H9 (cell line): Measurements from ENCODE around the gene MICB. TPM values are rescaled to one million over a fixed set of nuclear protein-coding genes. Genes with fewer than 3 reads are reported as not detected.

Experiments used
- DNase-seq: peaks from one replicate; pipeline ENCODE4 v3.0.0-alpha.2; 2017
- H2AFZ ChIP-seq: one replicate; pipeline ENCODE4 v1.6.1; 2013; ENCODE audit warnings: mild to moderate bottlenecking, low read length, control low read depth, moderate library complexity
- H2AK5ac ChIP-seq: 2 replicates; pipeline ENCODE4 v1.6.1; 2013; ENCODE audit warnings: low read length, control low read depth, mixed read lengths; ENCODE audit not compliant: insufficient read length
- H2BK120ac ChIP-seq: one replicate; pipeline ENCODE4 v1.6.1; 2013; ENCODE audit warnings: low read depth, mild to moderate bottlenecking, low read length, control low read depth, inconsistent platforms; ENCODE audit not compliant: poor library complexity, severe bottlenecking
- H2BK12ac ChIP-seq: 2 replicates; pipeline ENCODE4 v1.6.1; 2013; ENCODE audit warnings: low read length, control low read depth, mixed read lengths, low read depth; ENCODE audit not compliant: insufficient read length
- H2BK15ac ChIP-seq: 2 replicates; pipeline ENCODE4 v1.6.1; 2013; ENCODE audit warnings: low read depth, low read length, control low read depth
- H2BK20ac ChIP-seq: one replicate; pipeline ENCODE4 v1.6.1; 2013; ENCODE audit warnings: low read depth, mild to moderate bottlenecking, low read length, control low read depth, inconsistent platforms; ENCODE audit not compliant: poor library complexity, severe bottlenecking
- H2BK5ac ChIP-seq: 2 replicates; pipeline ENCODE4 v1.6.1; 2013; ENCODE audit warnings: low read length, control low read depth, mixed read lengths; ENCODE audit not compliant: insufficient read length
- H3K14ac ChIP-seq: 2 replicates; pipeline ENCODE4 v1.6.1; 2013; ENCODE audit warnings: low read length, control low read depth; ENCODE audit not compliant: insufficient read depth
- H3K18ac ChIP-seq: 2 replicates; pipeline ENCODE4 v1.6.1; 2013; ENCODE audit warnings: low read depth, mild to moderate bottlenecking, mixed read lengths, low read length, control low read depth; ENCODE audit not compliant: insufficient read length
- H3K23ac ChIP-seq: 2 replicates; pipeline ENCODE4 v1.6.1; 2013; ENCODE audit warnings: low read length, control low read depth, mixed read lengths, low read depth; ENCODE audit not compliant: insufficient read length
- H3K23me2 ChIP-seq: 2 replicates; pipeline ENCODE4 v1.6.1; 2013; ENCODE audit warnings: low read depth, mild to moderate bottlenecking, mixed read lengths, low read length, control low read depth; ENCODE audit not compliant: insufficient read length, poor library complexity, severe bottlenecking
- H3K27ac ChIP-seq: 2 replicates; pipeline ENCODE4 v1.5.1; 2013; ENCODE audit warnings: low read length, control low read depth, mixed read lengths, low read depth; ENCODE audit not compliant: insufficient read length
- H3K27me3 ChIP-seq: 2 replicates; pipeline ENCODE4 v1.6.1; 2013; ENCODE audit warnings: low read length, control low read depth, inconsistent platforms; ENCODE audit not compliant: insufficient read depth
- H3K4ac ChIP-seq: 2 replicates; pipeline ENCODE4 v1.6.1; 2013; ENCODE audit warnings: low read depth, mild to moderate bottlenecking, control low read depth, inconsistent platforms, low read length, moderate library complexity
- H3K4me1 ChIP-seq: 2 replicates; pipeline ENCODE4 v1.6.1; 2013; ENCODE audit warnings: low read length, control low read depth, inconsistent platforms; ENCODE audit not compliant: insufficient read depth
- H3K4me2 ChIP-seq: 2 replicates; pipeline ENCODE4 v1.6.1; 2013; ENCODE audit warnings: low read length, control low read depth, mixed read lengths; ENCODE audit not compliant: insufficient read length, insufficient read depth
- H3K56ac ChIP-seq: 2 replicates; pipeline ENCODE4 v1.6.1; 2013; ENCODE audit warnings: low read depth, mild to moderate bottlenecking, mixed read lengths, low read length, control low read depth; ENCODE audit not compliant: insufficient read length
- H3K79me1 ChIP-seq: 2 replicates; pipeline ENCODE4 v1.6.1; 2013; ENCODE audit warnings: low read depth, mild to moderate bottlenecking, moderate library complexity, low read length, control low read depth, inconsistent platforms; ENCODE audit not compliant: insufficient read depth, poor library complexity, severe bottlenecking
- H3K79me2 ChIP-seq: 2 replicates; pipeline ENCODE4 v1.6.1; 2013; ENCODE audit warnings: low read length, control low read depth, inconsistent platforms; ENCODE audit not compliant: insufficient read depth
- H3K9ac ChIP-seq: 2 replicates; pipeline ENCODE4 v1.6.1; 2013; ENCODE audit warnings: low read length, control low read depth, mixed read lengths; ENCODE audit not compliant: insufficient read length; ENCODE audit errors: extremely low read depth
- H3K9me3 ChIP-seq: one replicate; pipeline ENCODE4 v1.6.1; 2013; ENCODE audit warnings: low read depth, low read length, inconsistent platforms; ENCODE audit not compliant: control insufficient read depth
- H3T11ph ChIP-seq: one replicate; pipeline ENCODE4 v1.6.1; 2013; ENCODE audit warnings: mild to moderate bottlenecking, low read length, control low read depth, inconsistent platforms
- H4K20me1 ChIP-seq: one replicate; pipeline ENCODE4 v1.6.1; 2013; ENCODE audit not compliant: control insufficient read depth, insufficient read length, insufficient read depth
- H4K5ac ChIP-seq: 2 replicates; pipeline ENCODE4 v1.6.1; 2013; ENCODE audit warnings: low read depth, mild to moderate bottlenecking, mixed read lengths, low read length, control low read depth; ENCODE audit not compliant: insufficient read length
- H4K8ac ChIP-seq: replicated peaks from 2 replicates; pipeline ENCODE4 v1.6.1; 2013; ENCODE audit warnings: low read length, control low read depth, mixed read lengths, low read depth; ENCODE audit not compliant: insufficient read length
- H4K91ac ChIP-seq: 2 replicates; pipeline ENCODE4 v1.6.1; 2013; ENCODE audit warnings: low read depth, mild to moderate bottlenecking, moderate library complexity, mixed read lengths, low read length, control low read depth; ENCODE audit not compliant: insufficient read length
- H3K27ac Mint-ChIP-seq, 3 experiments: 2 replicates in 2 of 3; 3 replicates in 1 of 3; pipeline ENCODE4 v1.8.0; 2020 to 2021; ENCODE audit warnings: mixed read lengths in 3 of 3, mild to moderate bottlenecking in 1 of 3, moderate library complexity in 1 of 3
- H3K27me3 Mint-ChIP-seq: 2 replicates; pipeline ENCODE4 v1.8.0; 2021; ENCODE audit warnings: low read depth, mild to moderate bottlenecking, moderate library complexity, mixed read lengths
- H3K36me3 Mint-ChIP-seq, 3 experiments: 2 replicates in 2 of 3; 3 replicates in 1 of 3; pipeline ENCODE4 v1.8.0; 2020 to 2021; ENCODE audit warnings: low read depth in 3 of 3, mixed read lengths in 3 of 3; ENCODE audit not compliant: insufficient read depth in 1 of 3
- H3K4me1 Mint-ChIP-seq, 2 experiments: 2 replicates each; pipeline ENCODE4 v1.8.0; 2020; ENCODE audit warnings: mixed read lengths in 2 of 2
- H3K4me3 Mint-ChIP-seq, 2 experiments: 2 replicates in 1 of 2; 3 replicates in 1 of 2; pipeline ENCODE4 v1.8.0; 2020 to 2021; ENCODE audit warnings: mild to moderate bottlenecking in 2 of 2, mixed read lengths in 2 of 2, moderate library complexity in 1 of 2
- H3K9me3 Mint-ChIP-seq, 2 experiments: 2 replicates in 1 of 2; 3 replicates in 1 of 2; pipeline ENCODE4 v1.8.0; 2020; ENCODE audit warnings: mild to moderate bottlenecking in 2 of 2, mixed read lengths in 2 of 2, moderate library complexity in 1 of 2
- WGBS: extraction: QIAGEN DNeasy Blood & Tissue Kit; methylation state at CpG from one replicate; pipeline ENCODE4 v1.1.7; 2013; ENCODE audit warnings: missing lambda C conversion rate, low lambda C conversion rate, mixed read lengths; ENCODE audit not compliant: insufficient read length; ENCODE audit errors: extremely low coverage; 5-methylcytosine and 5-hydroxymethylcytosine counted together
- total RNA-seq: library from RNA; stranded (reverse); gene quantifications from 2 replicates; pipeline ENCODE4 v1.2.1, GENCODE V29; 2021
- TF ChIP-seq, protein P1 (sequence below): fragments of 200-600 bp; sonication (generic); conservative IDR thresholded peaks from 3 replicates; pipeline ENCODE4 v1.8.0; 2021; ENCODE audit warnings: antibody characterized with exemption, mild to moderate bottlenecking

Gene MICB
- total RNA-seq, 1 experiment from 2014 or later, result 6.2 TPM

DNA sequence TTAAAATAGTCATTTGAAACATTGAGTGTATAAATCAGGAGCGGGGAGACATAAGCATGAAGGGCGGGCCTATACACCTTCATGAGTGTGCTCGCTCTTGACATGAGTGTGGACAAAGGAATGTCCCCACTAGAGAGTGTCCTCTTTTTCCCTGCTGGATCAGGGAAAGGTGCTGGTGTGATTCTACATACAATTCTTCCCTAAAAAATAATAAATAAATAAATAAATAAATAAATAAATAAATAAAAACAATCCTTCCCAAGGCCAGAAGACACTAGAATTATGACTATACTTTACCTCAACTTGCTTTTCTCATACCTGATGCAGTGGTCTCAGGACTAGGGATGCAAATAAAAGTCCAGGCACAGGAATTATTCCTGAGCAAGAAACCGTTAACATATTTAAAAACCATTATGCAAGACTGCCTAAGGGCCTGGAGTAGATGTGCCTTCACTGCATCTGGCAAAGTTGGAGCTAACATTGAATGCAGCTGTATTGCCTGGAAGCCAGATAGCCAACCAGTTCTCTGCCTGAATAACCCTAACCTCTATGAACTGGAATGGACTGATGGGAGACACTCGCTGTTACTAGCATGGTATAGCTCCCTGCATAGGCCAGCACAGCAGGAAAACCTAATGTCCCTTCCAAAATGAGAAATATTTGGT is 37.5 kb upstream of the MICB start:
- no peak overlapping the region for H4K91ac ChIP-seq
- no CpG with 5 or more reads among the region's 5 CpGs for WGBS
- H3K18ac ChIP-seq, result no peak overlapping the region
- H3K27me3 ChIP-seq, result no peaks in the 10 kb centered on the region
- H2BK5ac ChIP-seq, result no peak overlapping the region
- Mint-ChIP-seq H3K27ac (no peak overlapping the region), H3K4me3 (no peak overlapping the region), H3K4me1 (peaks cover 12 to 15% of the 10 kb centered on the region in 2 experiments), H3K27me3 (peaks cover 20% of the 10 kb centered on the region), H3K36me3 (peaks cover 0 to 3% (median 0%) of the 10 kb centered on the region in 3 experiments; a peak in 1 of 7 replicates), H3K9me3 (no peaks in the 10 kb centered on the region)
- H2BK120ac ChIP-seq, result no peak overlapping the region
- H3K9ac ChIP-seq, result no peak overlapping the region
- H3K27ac ChIP-seq, result no peak overlapping the region
- H2BK15ac ChIP-seq, result no peak overlapping the region
- H3K9me3 ChIP-seq, result no peaks in the 10 kb centered on the region
- no peaks in the 10 kb centered on the region for H3K79me2 ChIP-seq
- no peaks in the 10 kb centered on the region for H3K23me2 ChIP-seq
- TF ChIP-seq, protein P1, sequence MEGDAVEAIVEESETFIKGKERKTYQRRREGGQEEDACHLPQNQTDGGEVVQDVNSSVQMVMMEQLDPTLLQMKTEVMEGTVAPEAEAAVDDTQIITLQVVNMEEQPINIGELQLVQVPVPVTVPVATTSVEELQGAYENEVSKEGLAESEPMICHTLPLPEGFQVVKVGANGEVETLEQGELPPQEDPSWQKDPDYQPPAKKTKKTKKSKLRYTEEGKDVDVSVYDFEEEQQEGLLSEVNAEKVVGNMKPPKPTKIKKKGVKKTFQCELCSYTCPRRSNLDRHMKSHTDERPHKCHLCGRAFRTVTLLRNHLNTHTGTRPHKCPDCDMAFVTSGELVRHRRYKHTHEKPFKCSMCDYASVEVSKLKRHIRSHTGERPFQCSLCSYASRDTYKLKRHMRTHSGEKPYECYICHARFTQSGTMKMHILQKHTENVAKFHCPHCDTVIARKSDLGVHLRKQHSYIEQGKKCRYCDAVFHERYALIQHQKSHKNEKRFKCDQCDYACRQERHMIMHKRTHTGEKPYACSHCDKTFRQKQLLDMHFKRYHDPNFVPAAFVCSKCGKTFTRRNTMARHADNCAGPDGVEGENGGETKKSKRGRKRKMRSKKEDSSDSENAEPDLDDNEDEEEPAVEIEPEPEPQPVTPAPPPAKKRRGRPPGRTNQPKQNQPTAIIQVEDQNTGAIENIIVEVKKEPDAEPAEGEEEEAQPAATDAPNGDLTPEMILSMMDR, result no peak
- no peak overlapping the region for H3K4ac ChIP-seq
- no peak overlapping the region for H2AK5ac ChIP-seq
- H2BK20ac ChIP-seq, result no peak overlapping the region
- H4K8ac ChIP-seq, result no peak overlapping the region
- H2AFZ ChIP-seq, result no peak overlapping the region
- no peaks in the 10 kb centered on the region for H4K20me1 ChIP-seq
- H3T11ph ChIP-seq, result no peak overlapping the region
- no peak overlapping the region for H3K23ac ChIP-seq
- H3K79me1 ChIP-seq, result no peaks in the 10 kb centered on the region
- H4K5ac ChIP-seq, result no peak overlapping the region
- H3K4me2 ChIP-seq, result no peak overlapping the region
- H3K4me1 ChIP-seq, result peaks cover 6% of the 10 kb centered on the region; the same call in 1 of the 2 replicates
- DNase-seq, result no peak
- no peak overlapping the region for H2BK12ac ChIP-seq
- no peak overlapping the region for H3K14ac ChIP-seq
- H3K56ac ChIP-seq, result no peak overlapping the region
